ENCODE data around the gene MAGI2. TPM values are rescaled to one million over a fixed set of nuclear protein-coding genes. Genes with fewer than 3 reads are reported as not detected.

The MAGI2 gene
- total RNA-seq, 3 donors from 2014 or later: 9.8 to 22.7 (median 20.2) TPM

GRCh38 chr7:79175374-79175773 lies 278.1 kb downstream of the MAGI2 start:
- H3K27me3 ChIP-seq: no peaks in the 10 kb centered on the region
- no peak overlapping the region for H3K4me3 ChIP-seq
- DNase-seq (ENCODE audit: low spot score in 2 of 2): no peak
- TF ChIP-seq POLR2A (IDR thresholded peaks at IDR 0.05): no peak
- no peak for TF ChIP-seq CTCF (IDR thresholded peaks at IDR 0.05)
- no peak for TF ChIP-seq POLR2AphosphoS5 (IDR thresholded peaks at IDR 0.05)
- peaks cover 0 to 8% of the 10 kb centered on the region in 2 donors for H3K9me3 ChIP-seq
- no peak overlapping the region for H3K27ac ChIP-seq
- H3K4me1 ChIP-seq: no peaks in the 10 kb centered on the region
- H3K36me3 ChIP-seq: no peaks in the 10 kb centered on the region
- intact Hi-C loops (cut with DNase I; ENCODE audit: low total_unique reads): no loop called here

GRCh38 chr7:79165225-79165624 lies 288.2 kb downstream of the MAGI2 start:
- intact Hi-C loops (cut with DNase I; ENCODE audit: low total_unique reads): no loop called here

GRCh38 chr7:79159040-79159664 lies 294.3 kb downstream of the MAGI2 start:
- Histone ChIP-seq H3K27ac (no peak overlapping the region), H3K27me3 (no peaks in the 10 kb centered on the region), H3K36me3 (no peaks in the 10 kb centered on the region), H3K4me1 (no peaks in the 10 kb centered on the region), H3K9me3 (no peaks in the 10 kb centered on the region), H3K4me3 (no peak overlapping the region)
- TF ChIP-seq POLR2A (IDR thresholded peaks at IDR 0.05): no peak
- no peak for TF ChIP-seq CTCF (IDR thresholded peaks at IDR 0.05)
- no peak for TF ChIP-seq POLR2AphosphoS5 (IDR thresholded peaks at IDR 0.05)
- no peak for DNase-seq (ENCODE audit: low spot score in 2 of 2)
- intact Hi-C loops (cut with DNase I; ENCODE audit: low total_unique reads): no loop called here

More at GRCh38 chr7:79165225-79165624, 288.2 kb downstream of the MAGI2 start:
- Histone ChIP-seq H3K27ac (no peak overlapping the region), H3K4me3 (no peak overlapping the region), H3K27me3 (no peaks in the 10 kb centered on the region), H3K4me1 (no peaks in the 10 kb centered on the region), H3K9me3 (no peaks in the 10 kb centered on the region), H3K36me3 (no peaks in the 10 kb centered on the region)
- no peak for DNase-seq (ENCODE audit: low spot score in 2 of 2)
- TF ChIP-seq POLR2AphosphoS5 (IDR thresholded peaks at IDR 0.05) (no peak), CTCF (IDR thresholded peaks at IDR 0.05) (no peak), POLR2A (IDR thresholded peaks at IDR 0.05) (no peak)

GRCh38 chr7:79157281-79157680 lies 296.2 kb downstream of the MAGI2 start:
- no peaks in the 10 kb centered on the region for H3K36me3 ChIP-seq
- intact Hi-C loops (cut with DNase I; ENCODE audit: low total_unique reads): no loop called here
- H3K9me3 ChIP-seq: no peaks in the 10 kb centered on the region
- no peaks in the 10 kb centered on the region for H3K27me3 ChIP-seq
- H3K4me3 ChIP-seq: no peak overlapping the region
- no peak overlapping the region for H3K27ac ChIP-seq
- no peak for TF ChIP-seq POLR2A (IDR thresholded peaks at IDR 0.05)
- TF ChIP-seq CTCF (IDR thresholded peaks at IDR 0.05): no peak
- no peak for TF ChIP-seq POLR2AphosphoS5 (IDR thresholded peaks at IDR 0.05)
- no peaks in the 10 kb centered on the region for H3K4me1 ChIP-seq
- no peak for DNase-seq (ENCODE audit: low spot score in 2 of 2)

- Histone ChIP-seq H3K4me1 (no peaks in the 10 kb centered on the region), H3K4me3 (no peak overlapping the region), H3K36me3 (no peaks in the 10 kb centered on the region), H3K27ac (no peak overlapping the region), H3K9me3 (no peaks in the 10 kb centered on the region), H3K27me3 (no peaks in the 10 kb centered on the region)
- intact Hi-C loops (cut with DNase I; ENCODE audit: low total_unique reads): loop anchor here (5.0 kb wide), 1 partner anchor 817 kb away; no protein-coding TSS in a partner anchor
- no peak for TF ChIP-seq POLR2AphosphoS5 (IDR thresholded peaks at IDR 0.05)
- TF ChIP-seq CTCF (IDR thresholded peaks at IDR 0.05): no peak
- TF ChIP-seq POLR2A (IDR thresholded peaks at IDR 0.05): no peak
- DNase-seq (ENCODE audit: low spot score in 2 of 2): no peak
These were observed 303.6 kb downstream of the MAGI2 start for GRCh38 chr7:79149831-79150230.

Measured in breast epithelium (tissue), 4 donors.